GM21529 (cell line): ENCODE measurements around the gene PPP1R14C.
"Not testable (repeated sequence)": the region's sequence is repeated elsewhere in the genome, so short reads cannot be mapped to it uniquely, and the experiment has no call there.

ENCODE experiments used
- ATAC-seq: cut with Tn5 transposase; IDR thresholded peaks from one replicate; pipeline ENCODE4 v1.9.1; 2021; ENCODE audit not compliant: unreplicated experiment

The PPP1R14C gene

GRCh38 chr6:150212778-150213177 is 69.9 kb downstream of the PPP1R14C start:
- ATAC-seq: no peak

DNA sequence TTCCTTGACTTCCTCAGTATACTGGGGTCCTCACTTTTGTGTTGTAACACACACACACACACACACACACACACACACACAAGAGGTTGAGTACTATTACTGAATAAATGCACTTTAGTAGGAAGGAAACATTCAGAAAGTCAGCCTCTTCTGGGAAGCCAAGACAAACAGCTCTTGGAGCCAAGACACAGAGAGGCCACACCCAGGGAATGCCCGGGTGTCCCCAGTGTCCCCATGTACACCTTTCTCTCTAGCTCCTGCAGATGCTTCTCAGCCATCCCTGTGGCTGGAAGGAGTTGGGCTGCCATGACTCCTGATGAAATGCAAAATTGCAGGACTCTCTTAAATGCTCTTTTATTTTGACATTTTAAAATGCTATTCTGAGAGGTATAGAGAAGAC is 70.5 kb downstream of the PPP1R14C start:
- ATAC-seq: no peak

DNA sequence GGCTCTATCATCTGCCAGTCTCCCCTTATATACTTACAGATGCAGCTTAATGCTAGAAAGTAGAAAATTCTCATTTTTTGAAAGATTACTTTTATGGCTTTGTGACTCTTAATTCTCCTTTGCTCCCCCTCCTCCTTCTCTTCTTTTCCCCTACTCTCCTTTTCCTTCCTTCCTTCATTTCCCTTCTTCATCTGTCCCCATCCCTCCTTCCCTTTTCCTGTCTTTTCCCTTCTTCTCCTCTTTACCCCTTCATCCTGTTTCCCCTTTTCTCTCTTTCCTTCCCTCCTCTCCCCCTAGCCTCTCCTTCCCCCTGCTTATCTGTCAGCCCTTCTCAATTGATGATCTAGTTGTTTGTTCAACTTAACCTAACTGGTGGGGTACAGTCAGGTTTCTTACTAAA is 71.5 kb downstream of the PPP1R14C start:
- no peak for ATAC-seq

GRCh38 chr6:150220634-150221551 is 78.0 kb downstream of the PPP1R14C start:
- no peak for ATAC-seq

DNA sequence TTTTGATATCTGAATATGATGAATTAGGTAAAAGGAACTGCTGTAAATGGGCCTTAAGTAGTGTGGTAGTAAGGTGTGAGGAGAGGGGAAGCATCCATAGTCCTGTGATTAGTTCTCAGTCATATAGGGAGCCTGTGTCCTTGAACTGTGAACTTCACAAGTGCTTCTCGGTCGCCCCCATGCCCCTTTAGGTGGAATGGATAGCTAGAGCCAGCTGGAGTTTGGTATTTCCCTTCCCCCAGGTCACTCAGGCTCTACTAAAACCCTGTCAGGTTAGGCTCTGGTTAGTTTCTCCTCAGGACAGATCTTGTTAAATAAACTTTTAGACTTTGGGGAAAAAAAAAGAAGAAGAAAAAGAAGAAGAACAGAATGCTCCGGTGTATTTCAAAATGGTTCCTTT is 82.0 kb downstream of the PPP1R14C start:
- no peak for ATAC-seq

- ATAC-seq: no peak
These were observed 84.4 kb downstream of the PPP1R14C start for GRCh38 chr6:150227281-150227680.

- no peak for ATAC-seq
These were observed 85.4 kb downstream of the PPP1R14C start for GRCh38 chr6:150228072-150228733.

GRCh38 chr6:150229436-150230163 is 86.8 kb downstream of the PPP1R14C start:
- no peak for ATAC-seq

DNA sequence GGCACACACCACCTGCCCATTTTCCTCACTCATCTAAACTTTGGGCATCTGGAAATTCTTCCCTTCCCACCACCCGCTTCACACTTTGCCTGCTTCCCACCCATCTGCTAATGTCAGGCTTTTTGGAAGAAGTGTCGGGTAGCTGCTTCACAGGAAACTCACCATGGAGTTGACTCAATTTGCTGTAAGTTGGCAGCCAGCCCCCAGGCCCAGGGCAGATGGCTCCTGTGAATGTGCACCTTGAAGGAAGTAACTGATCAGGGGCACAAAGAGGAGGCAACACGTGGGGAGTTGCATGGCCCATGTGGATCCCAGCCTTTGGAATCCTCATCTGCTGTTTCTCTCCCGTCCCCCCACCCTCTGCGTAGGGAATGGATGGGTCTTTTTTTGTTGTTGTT is 87.3 kb downstream of the PPP1R14C start:
- ATAC-seq: no peak

DNA sequence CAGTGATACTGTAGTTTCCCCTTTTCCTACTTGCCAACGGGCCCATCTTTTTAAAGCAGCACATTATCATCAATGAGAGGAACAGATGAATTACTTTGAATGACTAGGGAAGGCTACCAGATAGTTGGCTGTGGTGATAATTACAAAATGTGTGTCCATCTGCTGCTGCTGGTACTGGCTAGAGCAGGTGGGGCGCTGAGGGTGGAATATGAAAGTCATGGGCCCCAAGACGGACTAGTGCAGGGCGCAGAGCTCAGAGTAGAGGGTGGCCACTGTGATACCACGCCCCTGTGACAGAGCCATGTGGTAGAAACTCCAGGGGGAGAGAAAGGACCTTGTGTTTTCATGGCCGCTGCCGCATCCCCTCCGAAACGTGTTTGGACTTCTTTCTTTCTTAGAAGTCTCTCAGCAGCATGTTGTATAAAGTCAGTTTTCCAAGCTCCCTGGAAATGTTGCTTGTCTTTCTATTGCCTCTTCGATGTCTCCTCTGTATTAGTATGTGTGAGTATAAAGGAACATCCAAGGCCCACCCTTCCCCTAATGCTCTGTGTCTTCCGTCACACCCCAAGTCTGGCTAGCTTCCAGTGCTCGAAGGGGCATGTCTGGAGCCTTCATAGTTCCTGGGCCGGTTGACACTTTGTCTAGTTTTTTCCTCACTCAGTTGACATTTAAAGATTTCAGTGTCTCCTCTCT is 88.1 kb downstream of the PPP1R14C start:
- no peak for ATAC-seq

GRCh38 chr6:150231525-150231850 is 88.6 kb downstream of the PPP1R14C start:
- no peak for ATAC-seq

GRCh38 chr6:150233843-150234269 is 91.0 kb downstream of the PPP1R14C start:
- no peak for ATAC-seq

DNA sequence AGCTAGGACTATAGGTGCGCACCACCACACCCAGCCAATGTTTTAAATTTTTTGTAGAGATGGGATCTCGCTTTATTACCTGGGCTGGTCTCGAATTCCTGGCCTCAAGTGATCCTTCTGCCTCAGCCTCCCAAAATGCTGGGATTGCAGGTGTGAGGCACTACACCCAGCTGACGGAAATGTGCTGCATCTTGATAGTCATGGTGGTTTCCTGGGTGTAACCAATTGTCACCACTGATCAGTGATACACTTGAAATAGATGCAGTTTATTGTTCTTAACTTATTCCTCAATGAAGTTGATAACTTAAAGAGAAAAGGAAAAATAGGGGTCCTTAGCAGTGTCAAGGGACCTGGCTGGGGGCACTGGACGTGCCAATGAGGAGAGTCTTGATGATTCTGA is 92.4 kb downstream of the PPP1R14C start:
- ATAC-seq: no peak

GRCh38 chr6:150236114-150236513 is 93.3 kb downstream of the PPP1R14C start:
- no peak for ATAC-seq

- ATAC-seq: no peak
These were observed 93.7 kb downstream of the PPP1R14C start for GRCh38 chr6:150236544-150236943.

- no peak for ATAC-seq
These were observed 94.8 kb downstream of the PPP1R14C start for GRCh38 chr6:150237626-150238025.

- ATAC-seq: no peak
These were observed 95.5 kb downstream of the PPP1R14C start for GRCh38 chr6:150238336-150238741.

DNA sequence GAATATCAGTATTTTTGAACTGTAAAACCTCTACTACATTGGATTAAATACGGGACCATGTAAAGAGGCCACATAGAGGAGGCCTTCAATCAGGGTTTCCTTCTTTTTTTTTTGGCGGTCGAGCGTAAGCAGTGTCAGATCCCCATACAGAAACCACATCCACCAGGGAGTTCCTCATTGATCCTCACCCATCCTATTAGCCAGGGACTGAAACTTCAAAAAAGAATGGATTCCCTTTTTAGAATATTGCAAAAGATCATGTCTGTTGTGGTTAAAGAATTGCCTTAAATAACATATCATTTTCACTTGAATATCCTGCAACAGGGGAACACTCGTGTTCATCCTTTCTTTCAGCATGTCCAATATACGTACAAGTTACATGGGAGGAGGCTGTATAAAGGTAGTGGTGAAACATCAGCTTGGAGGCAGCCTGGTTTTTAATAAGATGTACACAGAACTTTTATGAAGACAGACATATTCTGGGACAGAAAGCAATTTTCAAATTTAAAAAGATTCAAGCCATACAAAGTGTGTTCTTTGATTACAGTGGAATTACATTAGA is 96.1 kb downstream of the PPP1R14C start:
- no peak for ATAC-seq

GRCh38 chr6:150241756-150242155 is 98.9 kb downstream of the PPP1R14C start:
- not testable (repeated sequence) for ATAC-seq

- ATAC-seq: no peak
These were observed 100.9 kb downstream of the PPP1R14C start for GRCh38 chr6:150243620-150244314.
